ENCODE results near the gene CRYAB. TPM values are rescaled to one million over a fixed set of nuclear protein-coding genes. Genes with fewer than 3 reads are reported as not detected.

The CRYAB gene
- total RNA-seq, 1 experiment from 2014 or later = not detected

DNA sequence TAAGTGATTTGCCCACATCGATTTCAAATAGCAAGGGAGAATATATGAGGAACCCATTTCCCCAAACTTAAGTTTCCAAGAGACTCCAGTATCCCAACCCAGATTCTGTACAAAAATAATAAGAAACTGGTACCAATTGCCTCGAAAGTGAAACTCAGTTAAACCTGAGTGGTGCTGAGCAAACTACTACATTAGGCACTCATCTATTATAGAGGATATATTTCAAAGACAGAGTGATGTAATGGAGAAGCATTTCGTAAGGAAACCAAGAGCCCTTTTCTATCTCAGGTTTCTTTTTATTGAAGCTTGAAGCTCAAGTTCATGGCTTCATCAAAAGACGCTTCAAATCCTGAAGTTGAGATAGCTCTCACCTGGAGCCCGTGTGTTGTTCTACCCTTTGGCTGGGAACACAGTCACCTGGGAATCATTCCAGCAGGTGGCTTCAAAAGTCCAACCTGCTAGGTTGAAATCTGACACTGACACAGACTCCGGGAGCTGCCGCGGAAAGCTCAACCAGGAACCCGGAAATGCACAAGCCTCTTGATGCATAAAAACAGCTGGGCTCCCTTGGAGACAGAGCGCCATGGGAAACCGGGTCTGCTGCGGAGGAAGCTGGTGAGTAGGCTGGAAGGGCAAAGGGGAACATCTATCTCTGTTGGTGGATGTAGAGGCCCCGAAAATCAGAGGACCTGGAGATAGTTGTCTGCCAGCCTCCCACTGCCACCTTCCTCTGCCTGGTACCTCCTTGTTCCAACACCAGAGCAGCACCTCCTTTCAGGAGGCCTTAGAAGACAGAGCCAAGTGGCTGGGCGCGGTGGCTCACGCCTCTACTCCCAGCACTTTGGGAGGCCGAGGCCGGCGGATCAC lies 7.1 kb upstream of the CRYAB start, which contains the start of gene C11orf52:
Gene C11orf52 (plus strand): TSS at position 524 of the 867 bp plus-strand sequence. CDS start 60 bp downstream, at position 584.
- Histone ChIP-seq H3K27me3 (ENCODE audit: low read length) (no peaks in the 10 kb centered on the region), H3K4me1 (ENCODE audit: insufficient read depth, low read length) (peaks cover 28% of the 10 kb centered on the region), H3K4me3 (ENCODE audit: low read length) (peak within 1 kb of the TSS; percentile 54), H3K79me2 (ENCODE audit: low read length) (no peaks in the 10 kb centered on the region), H2AFZ (ENCODE audit: low read length) (peak within 1 kb of the TSS; percentile 73), H3K9me2 (replicated peaks; ENCODE audit: low read length) (no peaks in the 10 kb centered on the region), H3K27ac (ENCODE audit: low read length) (peak within 1 kb of the TSS; percentile 1; the same call in 1 of the 2 replicates), H3K9ac (ENCODE audit: low read length) (no peak within 1 kb of the TSS; the same call in 1 of the 2 replicates), H3K9me3 (ENCODE audit: low read length) (no peaks in the 10 kb centered on the region), H3K36me3 (ENCODE audit: low read depth, low read length) (no peaks in the 10 kb centered on the region), H3F3A (ENCODE audit: low read length, unreplicated experiment) (no peaks in the 10 kb centered on the region), H3K4me2 (ENCODE audit: low read length) (peak within 1 kb of the TSS; percentile 76), H4K20me1 (ENCODE audit: low read length) (no peaks in the 10 kb centered on the region)
- CTCF ChIA-PET = interaction anchor here (0.6 to 1.0 kb wide), 3 partner anchors 8 to 46 kb away, joined by 3 to 5 read pairs (median 4); no protein-coding TSS in a partner anchor
- TSS peak; percentile 72 for BruUV-seq (replicated peaks)
- peak; percentile 96 for ATAC-seq
- peak; percentile 97 for DNase-seq
- intact Hi-C loops (cut with micrococcal nuclease) = no loop called here
- no peak for TF ChIP-seq EZH2phosphoT487 (IDR thresholded peaks at IDR 0.05; ENCODE audit: borderline replicate concordance, low read length)
- TF ChIP-seq, protein P1, sequence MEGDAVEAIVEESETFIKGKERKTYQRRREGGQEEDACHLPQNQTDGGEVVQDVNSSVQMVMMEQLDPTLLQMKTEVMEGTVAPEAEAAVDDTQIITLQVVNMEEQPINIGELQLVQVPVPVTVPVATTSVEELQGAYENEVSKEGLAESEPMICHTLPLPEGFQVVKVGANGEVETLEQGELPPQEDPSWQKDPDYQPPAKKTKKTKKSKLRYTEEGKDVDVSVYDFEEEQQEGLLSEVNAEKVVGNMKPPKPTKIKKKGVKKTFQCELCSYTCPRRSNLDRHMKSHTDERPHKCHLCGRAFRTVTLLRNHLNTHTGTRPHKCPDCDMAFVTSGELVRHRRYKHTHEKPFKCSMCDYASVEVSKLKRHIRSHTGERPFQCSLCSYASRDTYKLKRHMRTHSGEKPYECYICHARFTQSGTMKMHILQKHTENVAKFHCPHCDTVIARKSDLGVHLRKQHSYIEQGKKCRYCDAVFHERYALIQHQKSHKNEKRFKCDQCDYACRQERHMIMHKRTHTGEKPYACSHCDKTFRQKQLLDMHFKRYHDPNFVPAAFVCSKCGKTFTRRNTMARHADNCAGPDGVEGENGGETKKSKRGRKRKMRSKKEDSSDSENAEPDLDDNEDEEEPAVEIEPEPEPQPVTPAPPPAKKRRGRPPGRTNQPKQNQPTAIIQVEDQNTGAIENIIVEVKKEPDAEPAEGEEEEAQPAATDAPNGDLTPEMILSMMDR (conservative IDR thresholded peaks at IDR 0.05; ENCODE audit: low read depth, low read length) = peak; percentile 20; the same call in 1 of the 2 replicates
- TF ChIP-seq EZH2 (IDR thresholded peaks at IDR 0.05; ENCODE audit: low read length, unreplicated experiment) = no peak
- POLR2A ChIA-PET (ENCODE audit: unreplicated experiment) = interaction anchor here (0.6 to 0.8 kb wide), 3 partner anchors 65 to 184 kb away, joined by 3 to 7 read pairs (median 4); no protein-coding TSS in a partner anchor

DNA sequence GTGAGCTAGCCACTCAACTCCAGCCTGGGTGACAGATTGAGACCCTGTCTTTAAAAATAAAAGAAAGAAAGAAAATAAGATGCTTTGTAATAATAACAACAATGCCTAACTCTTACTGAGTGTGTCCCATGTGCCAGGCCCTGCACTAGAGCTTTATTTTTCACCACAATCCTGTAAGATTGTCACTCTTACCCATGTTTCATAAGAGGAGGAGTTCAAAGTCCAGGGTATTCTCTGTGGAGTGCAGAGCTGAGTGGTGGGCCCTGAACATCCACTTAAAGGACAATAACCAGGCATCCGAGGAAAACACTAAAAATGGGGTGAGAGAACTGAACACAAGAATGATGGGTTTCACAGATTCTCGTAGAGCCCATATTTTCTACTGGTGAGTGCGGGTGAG lies 6.2 kb upstream of the CRYAB start:
- CTCF ChIA-PET = no interaction called here
- H3K9me3 ChIP-seq (ENCODE audit: low read length) = no peaks in the 10 kb centered on the region
- H3K4me2 ChIP-seq (ENCODE audit: low read length) = peak overlapping the region; percentile 76; the same call in 1 of the 2 replicates
- BruUV-seq (replicated peaks) = no TSS peak
- no peak for TF ChIP-seq EZH2 (IDR thresholded peaks at IDR 0.05; ENCODE audit: low read length, unreplicated experiment)
- TF ChIP-seq, protein P1 (conservative IDR thresholded peaks at IDR 0.05; ENCODE audit: low read depth, low read length) = no peak
- TF ChIP-seq EZH2phosphoT487 (IDR thresholded peaks at IDR 0.05; ENCODE audit: borderline replicate concordance, low read length) = no peak
- H3K9ac ChIP-seq (ENCODE audit: low read length) = no peak overlapping the region
- H3K4me1 ChIP-seq (ENCODE audit: insufficient read depth, low read length) = peaks cover 19% of the 10 kb centered on the region
- intact Hi-C loops (cut with micrococcal nuclease) = no loop called here
- H3K4me3 ChIP-seq (ENCODE audit: low read length) = no peak overlapping the region
- no peaks in the 10 kb centered on the region for H3K27me3 ChIP-seq (ENCODE audit: low read length)
- no peaks in the 10 kb centered on the region for H3K79me2 ChIP-seq (ENCODE audit: low read length)
- ATAC-seq = no peak
- H4K20me1 ChIP-seq (ENCODE audit: low read length) = no peaks in the 10 kb centered on the region
- H3F3A ChIP-seq (ENCODE audit: low read length, unreplicated experiment) = no peaks in the 10 kb centered on the region
- no peak overlapping the region for H2AFZ ChIP-seq (ENCODE audit: low read length)
- no peaks in the 10 kb centered on the region for H3K36me3 ChIP-seq (ENCODE audit: low read depth, low read length)
- no peaks in the 10 kb centered on the region for H3K9me2 ChIP-seq (replicated peaks; ENCODE audit: low read length)
- POLR2A ChIA-PET (ENCODE audit: unreplicated experiment) = no interaction called here
- H3K27ac ChIP-seq (ENCODE audit: low read length) = no peak overlapping the region
- DNase-seq = no peak

All from PC-3 (cell line).